Ureter (tissue), 1 donor: Measurements from ENCODE around the gene DIP2A. TPM values are rescaled to one million over a fixed set of nuclear protein-coding genes. Genes with fewer than 3 reads are reported as not detected.

Source experiments
- DNase-seq: peaks from one replicate; pipeline ENCODE4 v3.0.0-alpha.2; 2020; ENCODE audit warnings: low spot score
- total RNA-seq: library from RNA; stranded (reverse); gene quantifications from one replicate; pipeline ENCODE4 v1.2.4, GENCODE V29; 2023
- donor health status: DM: yes; HTN: yes; CAD: no.

Gene DIP2A
- total RNA-seq, 1 donor from 2014 or later, result 52.9 TPM

- no peak for DNase-seq
Measured at GRCh38 chr21:46532080-46532479, 73.4 kb downstream of the DIP2A start.

- no peak for DNase-seq
Measured at GRCh38 chr21:46537026-46537425, 78.3 kb downstream of the DIP2A start.

GRCh38 chr21:46538262-46538661 is 79.6 kb downstream of the DIP2A start:
- no peak for DNase-seq

DNA sequence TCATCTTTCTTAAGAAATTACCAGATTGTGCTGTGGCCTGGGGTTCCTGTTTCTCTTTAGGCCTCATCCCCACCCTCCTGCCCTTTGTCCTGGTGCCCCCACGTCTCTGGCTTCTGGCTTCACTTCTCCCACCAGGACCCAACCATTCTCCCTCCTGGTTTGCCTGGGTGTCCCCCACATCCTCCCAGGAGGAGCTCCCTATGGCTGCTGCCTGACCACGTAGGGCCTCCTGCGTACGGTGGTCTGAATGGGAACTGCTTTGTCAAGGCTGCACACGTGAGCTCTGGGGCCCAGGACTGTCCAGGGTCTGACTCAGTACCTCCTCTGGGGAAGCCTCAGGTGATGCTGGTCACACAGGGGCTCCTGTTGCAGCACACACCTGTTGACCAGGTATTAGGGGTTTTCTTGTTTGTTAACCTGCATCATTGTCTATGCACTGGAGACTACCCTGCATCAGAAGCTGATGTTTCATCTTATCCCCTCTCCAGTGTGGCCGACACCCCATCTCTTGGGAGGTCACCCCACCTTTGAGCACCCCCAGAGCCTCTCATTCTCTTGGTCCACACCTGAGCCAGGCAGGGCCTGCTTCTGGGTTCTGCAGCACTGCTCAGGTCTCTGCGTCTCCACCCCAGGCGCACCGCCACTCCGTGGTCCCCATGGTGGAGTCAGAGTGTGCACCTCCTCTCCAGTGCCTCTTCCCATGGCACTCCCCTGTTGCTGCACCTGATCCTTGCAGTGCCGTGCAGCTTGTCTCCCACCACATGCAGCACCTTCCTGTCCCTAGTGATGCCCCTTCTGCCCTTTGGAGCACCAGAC is 80.4 kb downstream of the DIP2A start:
- no peak for DNase-seq

DNA sequence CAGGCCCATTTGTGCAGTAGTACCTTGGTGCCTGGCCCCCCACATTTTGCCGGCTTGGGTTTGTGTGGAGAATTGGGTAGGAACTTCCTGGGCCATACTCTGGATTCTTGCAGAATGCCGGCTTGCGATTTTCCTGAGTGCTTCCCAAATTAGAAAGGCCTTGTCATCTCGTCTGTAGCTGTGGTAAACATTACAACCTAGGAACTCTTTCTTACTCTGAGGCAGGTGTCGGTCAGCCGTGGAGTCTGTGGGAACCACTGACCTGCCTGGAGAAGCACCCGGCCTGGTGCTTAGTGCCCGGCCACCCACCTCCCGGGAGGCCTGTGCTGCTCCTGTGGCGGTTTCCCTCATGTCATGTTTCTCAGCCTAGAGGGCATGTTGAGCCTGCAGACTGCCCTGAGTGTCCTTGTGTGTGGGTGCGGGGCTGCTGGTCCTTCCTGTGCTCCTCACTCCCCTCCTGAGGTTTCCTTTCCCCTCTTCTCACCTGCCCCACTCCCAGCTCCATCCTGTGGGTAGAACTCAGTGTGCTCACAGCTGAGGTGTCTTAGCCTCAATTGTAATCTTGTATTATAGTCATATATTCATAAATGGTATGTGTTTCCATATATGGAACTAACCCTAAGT is 81.5 kb downstream of the DIP2A start:
- DNase-seq, result no peak

DNA sequence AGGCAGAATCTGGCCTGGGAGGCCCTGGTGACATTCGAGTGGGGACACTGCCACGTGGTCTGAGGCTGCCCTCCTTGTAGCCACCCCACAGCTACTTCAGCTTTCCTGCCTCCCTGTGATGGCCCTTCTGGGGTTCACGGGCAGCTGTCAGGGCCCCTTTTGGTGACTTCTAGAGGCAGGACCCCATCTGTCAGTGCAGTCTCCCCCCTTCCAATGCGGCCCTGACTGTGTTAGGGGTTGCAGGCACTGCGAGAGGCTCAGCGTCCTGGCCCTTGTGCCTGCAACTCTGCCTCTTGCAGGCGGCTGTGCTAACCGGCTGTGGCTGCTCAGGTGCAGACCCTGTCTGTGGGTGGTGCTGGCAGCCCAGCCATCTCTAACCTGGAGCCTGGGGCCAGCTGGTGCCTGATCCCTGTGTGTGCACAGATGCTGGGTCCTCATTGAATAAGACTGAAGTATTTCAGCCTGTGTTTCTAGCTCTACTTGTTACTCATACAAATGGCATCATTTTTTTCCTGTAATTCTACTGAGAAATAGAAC is 84.0 kb downstream of the DIP2A start:
- DNase-seq, result no peak

DNA sequence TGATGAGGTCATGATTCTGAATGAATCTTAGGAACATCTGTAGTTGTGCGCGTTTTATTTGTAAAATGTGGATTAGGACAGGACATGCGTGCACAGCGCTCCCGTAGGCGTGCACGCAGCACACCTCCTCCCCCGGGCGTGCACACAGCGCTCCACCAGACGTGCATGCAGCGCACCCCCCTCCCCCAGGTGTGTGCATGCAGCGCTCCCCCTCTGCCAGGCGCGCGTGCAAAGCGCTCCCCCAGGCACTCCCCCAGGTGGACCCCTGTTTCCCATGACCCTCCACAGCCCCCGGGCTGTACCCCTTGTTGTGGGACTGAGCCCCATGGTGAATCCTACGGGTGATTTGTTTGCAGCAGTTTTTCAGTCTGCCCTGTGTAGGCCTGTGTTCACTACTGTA is 84.6 kb downstream of the DIP2A start:
- DNase-seq, result no peak

GRCh38 chr21:46544003-46544402 is 85.3 kb downstream of the DIP2A start:
- no peak for DNase-seq

DNA sequence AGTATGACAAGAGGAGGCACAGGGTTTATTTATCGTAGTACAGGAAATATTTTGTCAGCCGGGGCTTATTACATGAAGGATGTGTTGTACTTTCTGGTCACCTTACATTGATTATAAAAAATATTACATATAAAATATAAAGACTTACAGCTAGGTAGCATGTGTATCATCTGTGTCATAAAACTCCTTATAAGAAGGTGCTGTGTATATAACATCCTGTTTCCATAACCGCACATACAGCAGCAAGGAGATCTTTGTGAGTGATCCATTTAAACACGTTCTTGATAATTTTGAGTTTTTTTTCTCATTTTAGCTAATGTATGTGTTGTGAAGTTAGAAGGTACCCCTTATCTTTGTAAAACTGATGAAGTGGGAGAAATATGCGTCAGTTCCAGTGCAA is 86.1 kb downstream of the DIP2A start:
- no peak for DNase-seq

DNA sequence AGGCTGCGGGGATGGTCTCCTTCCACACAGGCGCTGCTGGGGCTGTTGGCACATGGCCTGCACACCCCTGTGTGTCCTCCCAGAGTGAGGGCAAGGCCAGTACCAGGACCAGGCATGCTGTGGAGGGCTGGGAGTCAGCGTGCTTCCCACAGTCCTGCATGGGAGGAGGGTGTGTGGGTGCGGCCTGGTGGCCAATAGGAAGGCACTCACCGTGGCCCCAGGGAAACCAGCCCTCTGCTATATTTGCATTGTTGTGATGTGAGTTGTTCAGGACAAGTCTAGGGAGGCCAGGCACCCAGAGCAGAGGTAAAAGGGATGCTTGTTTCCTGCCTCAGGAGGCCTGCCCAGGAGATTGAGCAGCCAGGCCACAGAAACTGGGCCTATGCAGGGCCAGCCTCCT is 86.7 kb downstream of the DIP2A start:
- DNase-seq, result peak; percentile 63

DNA sequence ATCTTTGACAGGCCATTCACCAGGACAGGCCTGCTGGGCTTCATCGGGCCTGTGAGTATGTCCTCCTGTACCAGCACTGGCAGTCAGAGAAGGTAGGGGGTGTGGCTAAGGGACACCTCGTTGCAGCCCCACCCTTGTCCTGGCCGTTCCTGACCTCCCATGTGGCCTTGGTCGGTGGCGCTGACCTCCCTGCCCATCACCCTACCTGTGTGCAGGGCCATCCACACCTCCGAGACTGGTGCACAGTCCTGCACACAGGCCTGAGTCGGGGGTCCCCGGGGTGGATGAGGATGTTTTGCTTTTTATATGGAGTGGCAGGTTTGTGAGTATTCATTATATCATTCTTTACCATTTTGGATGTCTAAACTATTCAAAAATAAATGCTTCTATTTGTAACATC is 87.2 kb downstream of the DIP2A start:
- no peak for DNase-seq

DNA sequence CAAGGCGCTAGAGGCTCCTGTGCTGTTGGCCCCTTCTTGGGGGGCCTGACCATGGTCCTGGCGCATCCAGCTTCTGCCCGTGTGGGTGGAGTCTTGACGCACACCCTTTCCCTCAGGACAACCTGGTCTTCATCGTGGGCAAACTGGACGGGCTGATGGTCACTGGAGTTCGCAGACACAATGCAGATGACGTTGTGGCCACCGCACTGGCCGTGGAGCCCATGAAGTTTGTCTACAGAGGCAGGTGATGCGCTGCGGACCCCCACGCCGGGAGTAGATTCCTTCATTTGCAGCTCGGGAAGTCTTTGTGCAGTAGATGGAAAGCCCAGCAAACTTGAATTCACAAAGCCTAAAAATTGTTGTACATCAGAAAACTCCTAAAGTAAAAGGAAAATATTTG is 88.1 kb downstream of the DIP2A start:
- DNase-seq, result no peak

DNA sequence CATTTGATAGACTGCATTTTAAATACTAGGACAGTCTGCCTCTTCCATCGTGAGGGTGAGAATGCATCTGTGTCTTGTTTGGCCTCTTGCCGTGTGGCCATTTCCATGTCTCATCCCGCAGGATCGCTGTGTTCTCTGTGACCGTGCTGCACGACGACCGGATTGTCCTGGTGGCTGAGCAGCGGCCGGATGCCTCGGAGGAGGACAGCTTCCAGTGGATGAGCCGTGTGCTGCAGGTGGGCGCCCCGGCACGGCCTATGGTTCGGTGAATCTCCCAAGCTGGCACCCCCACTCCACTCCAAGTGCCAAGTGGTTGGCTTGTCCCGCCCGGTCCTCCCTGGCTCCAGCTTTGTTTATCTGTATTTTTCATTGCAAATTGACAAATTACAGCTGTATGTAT is 91.0 kb downstream of the DIP2A start:
- DNase-seq, result no peak

GRCh38 chr21:46550116-46550941 is 91.6 kb downstream of the DIP2A start:
- no peak for DNase-seq

DNA sequence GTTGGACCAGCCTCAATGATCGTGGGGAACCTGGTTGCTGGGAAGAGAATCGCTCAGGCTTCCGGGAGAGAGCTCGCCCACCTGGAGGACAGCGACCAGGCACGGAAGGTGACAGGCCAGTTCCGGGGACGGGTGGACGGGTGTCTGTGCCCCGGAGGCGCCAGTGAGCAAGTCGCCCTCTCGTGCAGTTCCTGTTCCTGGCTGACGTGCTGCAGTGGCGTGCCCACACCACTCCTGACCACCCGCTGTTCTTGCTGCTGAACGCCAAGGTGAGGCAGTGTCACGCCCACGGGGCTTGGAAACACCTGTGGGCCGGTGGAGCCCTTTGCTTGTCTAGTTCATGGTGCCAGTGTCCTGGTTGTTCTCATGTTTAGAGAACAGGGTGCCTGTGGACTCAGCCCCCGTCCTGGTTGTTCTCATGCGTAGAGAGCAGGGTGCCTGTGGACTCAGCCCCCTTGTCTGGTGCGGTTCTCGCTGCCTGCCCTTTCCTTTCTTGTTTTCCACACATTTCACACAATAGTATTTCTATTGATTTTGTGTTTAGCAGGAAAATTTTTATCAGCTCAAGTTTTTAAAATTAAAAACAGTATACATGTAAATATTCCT is 93.0 kb downstream of the DIP2A start:
- DNase-seq, result no peak

GRCh38 chr21:46552274-46552673 is 93.6 kb downstream of the DIP2A start:
- DNase-seq, result no peak

DNA sequence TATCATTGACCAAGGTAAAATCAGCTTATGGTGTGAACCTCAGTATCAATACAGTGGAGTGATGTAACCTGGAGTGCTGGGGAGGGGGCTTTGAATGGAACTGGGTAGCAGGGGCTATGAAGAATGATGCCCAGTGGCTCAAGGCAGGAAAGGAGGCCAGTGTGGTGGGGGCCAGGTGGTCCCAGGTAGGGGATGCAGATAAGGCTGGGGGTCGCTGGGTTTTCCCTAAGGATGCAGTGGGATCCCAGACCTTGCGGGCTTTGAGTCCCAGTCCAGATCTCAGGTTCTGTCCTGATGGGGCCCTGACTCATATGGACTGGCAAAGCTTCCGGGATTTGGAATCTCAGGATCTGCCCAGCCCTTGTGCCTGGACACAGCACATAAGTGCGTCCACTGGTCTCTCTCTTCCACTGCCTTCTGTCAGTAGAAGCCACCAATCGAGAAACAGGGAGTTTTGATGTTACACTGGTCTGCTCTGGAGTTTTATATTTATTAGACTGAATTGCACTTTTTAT is 94.2 kb downstream of the DIP2A start:
- DNase-seq, result no peak

DNA sequence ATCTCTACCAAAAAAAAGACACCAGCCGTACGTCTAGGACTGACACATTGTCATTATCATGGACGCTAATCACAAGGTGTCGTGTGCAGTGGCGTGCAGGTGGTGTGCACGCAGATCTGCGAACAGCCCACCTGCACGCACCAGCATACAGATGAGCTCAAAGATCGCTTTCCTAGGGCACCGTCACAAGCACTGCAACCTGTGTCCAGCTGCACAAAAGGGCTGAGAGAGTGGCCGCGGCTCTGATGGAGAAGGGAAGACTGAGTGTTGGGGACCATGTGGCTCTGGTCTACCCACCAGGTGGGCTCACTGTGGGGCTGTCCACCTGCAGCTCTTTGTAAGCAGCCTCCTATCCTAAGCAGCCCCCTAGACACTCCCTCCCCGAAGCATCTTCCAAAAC is 95.3 kb downstream of the DIP2A start:
- no peak for DNase-seq

DNA sequence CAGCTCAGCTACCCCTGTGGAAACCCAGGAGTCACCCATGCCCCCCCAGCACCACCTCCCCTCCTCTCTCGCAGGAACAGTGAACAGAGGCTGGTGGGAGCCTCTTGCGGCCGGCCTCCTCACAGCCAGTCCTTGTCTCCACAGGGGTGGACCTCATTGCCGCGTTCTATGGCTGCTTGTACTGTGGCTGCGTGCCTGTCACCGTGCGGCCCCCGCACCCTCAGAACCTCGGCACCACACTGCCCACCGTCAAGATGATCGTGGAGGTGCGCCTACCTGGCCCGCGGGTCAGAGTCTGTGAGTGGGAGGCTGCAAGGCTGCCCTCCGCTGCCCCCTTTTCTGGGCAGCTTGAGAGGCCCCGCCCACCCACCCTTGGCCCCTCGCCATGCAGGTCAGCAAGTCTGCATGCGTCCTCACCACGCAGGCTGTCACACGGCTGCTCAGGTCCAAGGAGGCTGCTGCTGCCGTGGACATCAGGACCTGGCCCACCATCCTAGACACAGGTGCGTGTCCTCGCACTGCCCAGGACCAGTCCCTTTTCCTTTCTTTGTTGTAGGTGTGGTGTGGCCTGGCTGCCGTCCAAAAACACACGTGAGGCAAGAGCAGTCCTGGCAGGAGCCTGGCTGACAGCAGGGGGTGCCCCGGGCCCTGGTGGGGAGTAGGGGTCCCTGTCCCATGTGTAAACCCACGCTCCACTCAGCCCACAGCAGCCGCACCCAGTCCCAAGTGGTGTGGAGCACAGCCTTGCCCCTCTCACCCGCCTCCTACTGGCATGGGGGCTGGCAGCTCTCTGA is 95.9 kb downstream of the DIP2A start:
- no peak for DNase-seq

- DNase-seq, result no peak
Measured at GRCh38 chr21:46555225-46555617, 96.5 kb downstream of the DIP2A start.

DNA sequence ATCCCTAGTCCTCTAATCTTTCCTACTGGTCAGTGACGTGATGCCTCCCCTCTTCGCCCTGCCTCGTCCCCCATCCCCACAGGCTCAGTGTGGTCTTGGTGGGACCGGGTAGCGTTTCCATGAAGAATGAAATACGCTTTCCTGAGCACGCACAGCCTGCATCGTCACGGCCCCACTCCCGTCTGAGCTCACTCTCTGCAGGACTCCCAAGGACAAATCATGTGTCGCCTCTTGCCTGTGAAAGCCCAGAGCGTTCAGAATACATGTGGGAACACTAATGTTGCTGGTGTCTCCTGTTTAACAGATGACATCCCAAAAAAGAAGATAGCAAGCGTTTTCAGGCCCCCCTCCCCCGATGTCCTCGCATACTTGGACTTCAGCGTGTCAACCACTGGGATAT is 97.0 kb downstream of the DIP2A start:
- DNase-seq, result no peak
